ENCODE measurements around the gene MMEL1.

- TF ChIP-seq, protein P1, sequence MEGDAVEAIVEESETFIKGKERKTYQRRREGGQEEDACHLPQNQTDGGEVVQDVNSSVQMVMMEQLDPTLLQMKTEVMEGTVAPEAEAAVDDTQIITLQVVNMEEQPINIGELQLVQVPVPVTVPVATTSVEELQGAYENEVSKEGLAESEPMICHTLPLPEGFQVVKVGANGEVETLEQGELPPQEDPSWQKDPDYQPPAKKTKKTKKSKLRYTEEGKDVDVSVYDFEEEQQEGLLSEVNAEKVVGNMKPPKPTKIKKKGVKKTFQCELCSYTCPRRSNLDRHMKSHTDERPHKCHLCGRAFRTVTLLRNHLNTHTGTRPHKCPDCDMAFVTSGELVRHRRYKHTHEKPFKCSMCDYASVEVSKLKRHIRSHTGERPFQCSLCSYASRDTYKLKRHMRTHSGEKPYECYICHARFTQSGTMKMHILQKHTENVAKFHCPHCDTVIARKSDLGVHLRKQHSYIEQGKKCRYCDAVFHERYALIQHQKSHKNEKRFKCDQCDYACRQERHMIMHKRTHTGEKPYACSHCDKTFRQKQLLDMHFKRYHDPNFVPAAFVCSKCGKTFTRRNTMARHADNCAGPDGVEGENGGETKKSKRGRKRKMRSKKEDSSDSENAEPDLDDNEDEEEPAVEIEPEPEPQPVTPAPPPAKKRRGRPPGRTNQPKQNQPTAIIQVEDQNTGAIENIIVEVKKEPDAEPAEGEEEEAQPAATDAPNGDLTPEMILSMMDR (IDR thresholded peaks at IDR 0.05) = no peak
- no peak for TF ChIP-seq POLR2A (IDR thresholded peaks at IDR 0.05)
Observed at GRCh38 chr1:2564006-2564814, 68.6 kb downstream of the MMEL1 start.

Measured in testis (tissue), 2 donors.